ENCODE data around the gene PTCRA. TPM values are rescaled to one million over a fixed set of nuclear protein-coding genes. Genes with fewer than 3 reads are reported as not detected.
A peak's percentile ranks its signal among the peaks of the same experiment; 100 is the strongest.
"Not testable (repeated sequence)": the region's sequence is repeated elsewhere in the genome, so short reads cannot be mapped to it uniquely, and the experiment has no call there.

Gene PTCRA
- under 1 TPM in 1 of 4 donors, not detected in 3; 0.72 TPM for total RNA-seq

- ATAC-seq (ENCODE audit: low FRiP score) (no peak), DNase-seq (ENCODE audit: low spot score) (no peak)
- no peak for TF ChIP-seq CTCF (IDR thresholded peaks at IDR 0.05)
These were observed at the start of gene PTCRA for GRCh38 chr6:42915732-42916131. PTCRA (plus strand) TSS chr6:42916053; CDS start chr6:42916070, 17 bp downstream.

GRCh38 chr6:42870145-42870936 is 45.5 kb upstream of the PTCRA start:
- ATAC-seq (ENCODE audit: low FRiP score), result no peak
- no peak for DNase-seq (ENCODE audit: low spot score)

GRCh38 chr6:42871711-42872110 is 44.1 kb upstream of the PTCRA start:
- ATAC-seq (ENCODE audit: low FRiP score) (no peak), DNase-seq (ENCODE audit: low spot score) (no peak)
- no peak for TF ChIP-seq CTCF (IDR thresholded peaks at IDR 0.05)

More at GRCh38 chr6:42870145-42870936, 45.5 kb upstream of the PTCRA start:
- no peak for TF ChIP-seq CTCF (IDR thresholded peaks at IDR 0.05)

DNA sequence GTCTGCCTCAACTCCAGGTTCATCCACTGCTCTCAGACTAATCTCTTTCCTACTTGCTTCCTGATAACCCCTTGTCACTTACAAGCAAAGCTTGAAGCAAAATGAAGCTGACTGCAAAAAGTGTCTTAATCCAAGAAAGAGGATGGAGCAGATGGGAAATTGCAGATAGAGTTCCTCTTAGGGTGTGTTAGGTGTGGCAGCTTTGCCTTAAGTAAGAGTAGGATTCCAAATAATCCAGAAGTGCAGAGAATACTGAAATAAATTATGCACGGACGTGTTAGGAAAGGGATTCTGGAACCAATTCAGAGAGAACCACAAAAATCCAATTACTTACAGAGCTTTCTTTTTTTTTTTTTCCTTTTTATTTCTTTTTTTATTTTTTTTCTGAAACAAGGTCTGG is 42.5 kb upstream of the PTCRA start:
- no peak for ATAC-seq (ENCODE audit: low FRiP score)
- TF ChIP-seq CTCF (IDR thresholded peaks at IDR 0.05), result no peak
- DNase-seq (ENCODE audit: low spot score), result no peak

DNA sequence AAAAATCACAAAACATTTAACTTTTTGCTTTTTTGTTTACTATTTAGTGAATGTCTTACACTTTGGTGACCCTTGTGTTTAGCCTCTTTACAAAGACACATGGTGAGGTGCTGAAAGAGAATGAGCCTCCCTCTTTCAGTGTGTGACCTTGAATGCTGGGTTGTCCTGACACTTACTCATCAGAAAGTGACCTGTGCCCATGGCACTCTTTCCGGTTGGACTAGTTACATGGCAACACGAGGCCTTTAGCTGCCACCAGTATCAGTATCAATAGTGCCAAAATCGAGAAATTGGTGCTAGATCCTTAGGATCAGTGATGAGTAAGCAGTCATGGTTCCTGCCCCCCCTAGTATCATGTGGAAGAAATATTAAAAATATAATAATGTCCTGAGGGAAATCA is 38.2 kb upstream of the PTCRA start:
- TF ChIP-seq CTCF (IDR thresholded peaks at IDR 0.05), result no peak
- DNase-seq (ENCODE audit: low spot score), result no peak
- ATAC-seq (ENCODE audit: low FRiP score), result no peak

DNA sequence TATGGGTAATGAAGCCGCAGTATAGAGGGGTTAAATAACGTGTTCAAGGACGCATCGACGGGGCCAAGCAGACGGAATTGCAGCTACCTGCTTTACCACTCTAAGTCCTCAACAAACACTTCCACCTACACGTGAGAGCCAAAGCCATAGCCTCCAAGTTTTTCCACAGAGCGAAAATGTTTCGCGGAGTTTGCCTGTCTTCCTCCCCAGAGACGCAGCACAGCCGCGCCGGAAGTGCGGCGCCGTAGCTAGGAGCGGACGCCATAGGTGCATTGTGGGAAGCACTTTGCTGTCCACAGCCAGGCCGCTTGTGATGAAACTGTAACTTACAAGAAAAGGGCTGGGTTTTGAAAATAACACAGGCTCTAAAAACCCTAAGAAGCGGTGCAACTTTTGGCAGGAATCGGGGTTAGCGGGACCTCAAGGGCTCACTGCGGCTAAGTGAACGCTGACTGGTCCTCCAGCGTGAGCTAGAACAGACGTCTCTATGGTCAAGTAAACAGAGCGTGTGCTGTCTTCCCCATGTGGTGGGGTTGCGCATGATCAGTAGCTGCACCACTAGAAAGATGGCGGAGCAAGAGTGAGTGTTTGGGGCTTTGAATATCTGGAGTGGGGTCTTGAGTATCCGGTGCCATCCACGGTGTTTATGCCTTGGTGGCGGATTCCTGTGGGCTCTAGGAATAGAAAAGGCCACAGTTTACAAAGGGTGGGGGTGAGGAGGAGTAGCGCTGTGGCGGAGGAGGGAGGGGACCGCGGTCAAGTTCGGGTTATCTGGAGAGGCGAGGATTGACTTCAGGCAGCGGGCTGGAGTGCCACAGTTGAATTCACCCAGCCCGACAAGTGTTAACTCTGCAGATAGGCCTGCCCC is 36.2 kb upstream of the PTCRA start, which contains the start of gene RPL7L1:
TSS of gene RPL7L1 (plus strand) at position 245 of the 868 bp plus-strand sequence. CDS start at position 540, 295 bp downstream.
- DNase-seq (ENCODE audit: low spot score), result peak; percentile 58
- no peak for TF ChIP-seq CTCF (IDR thresholded peaks at IDR 0.05)
- ATAC-seq (ENCODE audit: low FRiP score), result peak; percentile 92

DNA sequence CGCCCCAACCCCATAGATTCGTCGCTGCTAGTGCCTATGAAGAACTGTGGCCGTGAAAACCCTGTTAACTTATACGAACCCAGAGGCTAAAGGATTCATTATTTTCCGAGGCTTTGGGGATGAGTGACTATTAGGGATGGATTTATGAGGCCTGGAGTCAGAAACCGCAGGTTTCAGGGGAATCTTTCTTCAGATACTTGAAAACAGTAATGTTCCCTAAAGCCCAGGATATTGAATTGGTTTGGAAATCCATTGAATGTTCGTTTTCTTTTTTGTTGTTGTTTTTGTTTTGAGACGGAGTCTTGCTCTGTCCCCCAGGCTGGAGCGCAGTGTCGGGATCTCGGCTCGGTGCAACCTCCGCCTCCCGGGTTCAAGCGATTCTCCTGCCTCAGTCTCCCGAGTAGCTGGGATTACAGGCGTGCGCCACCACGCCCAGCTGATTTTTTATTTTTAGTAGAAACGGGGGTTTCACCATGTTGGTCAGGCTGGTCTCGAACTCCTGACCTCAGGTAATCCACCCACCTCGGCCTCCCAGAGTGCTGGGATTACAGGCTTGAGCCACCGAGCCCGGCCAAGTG is 35.5 kb upstream of the PTCRA start:
- DNase-seq (ENCODE audit: low spot score); ATAC-seq (ENCODE audit: low FRiP score): not testable (repeated sequence)

DNA sequence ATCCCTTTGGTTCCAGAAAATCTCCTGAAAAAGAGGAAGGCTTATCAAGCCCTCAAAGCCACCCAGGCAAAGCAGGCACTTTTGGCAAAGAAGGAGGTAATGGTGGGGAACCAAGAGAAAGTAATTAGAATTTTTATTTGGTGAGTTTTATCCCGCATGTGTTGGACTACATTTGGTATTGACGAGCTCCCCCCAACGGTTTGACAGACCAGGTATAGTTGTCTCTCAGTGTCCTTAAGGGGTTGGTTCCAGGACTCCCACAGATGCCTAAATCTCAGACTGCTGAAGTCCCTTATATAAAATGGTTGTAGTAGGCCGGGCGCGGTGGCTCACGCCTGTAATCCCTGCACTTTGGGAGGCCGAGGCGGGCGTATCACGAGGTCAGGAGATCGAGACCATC is 35.0 kb upstream of the PTCRA start:
- not testable (repeated sequence) for ATAC-seq (ENCODE audit: low FRiP score); DNase-seq (ENCODE audit: low spot score)
